Esophagus muscularis mucosa (tissue), 4 donors: Measurements from ENCODE around the gene MRPL20.

Source experiments
- CTCF ChIP-seq, 3 experiments: fragments of 200-600 bp in 2 of 3; fragments of 450-650 bp in 1 of 3; sonication (generic) in 2 of 3; IDR thresholded peaks; one replicate each; pipeline ENCODE4 v1.5.1; 2017 to 2019; ENCODE audit warnings: antibody characterized with exemption in 3 of 3, mild to moderate bottlenecking in 2 of 3, moderate library complexity in 1 of 3
- EP300 ChIP-seq: sonication (generic); formaldehyde crosslinking; IDR thresholded peaks from one replicate; pipeline ENCODE4 v1.6.1; 2017; ENCODE audit warnings: antibody characterized with exemption
- POLR2A ChIP-seq: fragments of 450-650 bp; IDR thresholded peaks from one replicate; pipeline ENCODE4 v1.6.1; 2017; ENCODE audit warnings: antibody characterized with exemption, moderate library complexity, mild to moderate bottlenecking, low read depth
- POLR2AphosphoS5 ChIP-seq, 2 donors: sonication (generic); formaldehyde crosslinking; IDR thresholded peaks; one replicate each; pipeline ENCODE4 v1.6.1; 2017; ENCODE audit warnings: antibody characterized with exemption in 2 of 2

- TF ChIP-seq CTCF (IDR thresholded peaks at IDR 0.05) (no peak), POLR2A (no peak), EP300 (no peak), POLR2AphosphoS5 (IDR thresholded peaks at IDR 0.05) (no peak)
Observed at GRCh38 chr1:1430992-1431844, 24.1 kb upstream of the MRPL20 start.
